A549 (cell line): ENCODE data around the gene NCAM2. TPM values are rescaled to one million over a fixed set of nuclear protein-coding genes. Genes with fewer than 3 reads are reported as not detected.
A peak's percentile ranks its signal among the peaks of the same experiment; 100 is the strongest.

Source experiments
- ATAC-seq, 2 experiments: fragments of 200-7000 bp in 1 of 2; fragments of >200 bp in 1 of 2; cut with Nextera tagmentation in 1 of 2; cut with Tn5 transposase in 1 of 2; 3 replicates each; pipeline versions ENCODE4 v1.8.0 to v1.9.1; 2018 to 2020; ENCODE audit warnings: mild to moderate bottlenecking in 1 of 2, moderate library complexity in 1 of 2
- CTCF ChIA-PET: fragments of 300-600 bp; sonication (Branson Sonifier 250); formaldehyde crosslinking; extraction: SDS; loops from one replicate; lab custom pipeline; 2021; ENCODE audit warnings: antibody characterized with exemption, inconsistent platforms; lab: Yijun Ruan, JAX
- POLR2A ChIA-PET: fragments of 350-600 bp; formaldehyde crosslinking; extraction: SDS; loops from one replicate; lab custom pipeline; 2021; ENCODE audit warnings: antibody characterized with exemption, inconsistent platforms; lab: Yijun Ruan, JAX
- DNase-seq, 2 experiments: peaks; one replicate each; pipeline versions ENCODE4 v3.0.0 to v3.0.0-alpha.2; 2011 to 2016; ENCODE audit warnings: low read depth in 1 of 2, low spot score in 1 of 2
- FAIRE-seq: peaks from 2 replicates; lab custom pipeline; 2011; peaks lifted over from hg19 to GRCh38; lab: Jason Lieb, UNC
- H3K27ac ChIP-seq, 2 experiments: fragments of >200 bp; sonication (Bioruptor Twin); formaldehyde crosslinking; 3 replicates each; pipeline ENCODE4 v1.5.1; 2016 to 2017
- H3K4me1 ChIP-seq: fragments of >200 bp; sonication (Bioruptor Twin); formaldehyde crosslinking; 3 replicates; pipeline ENCODE4 v1.6.1; 2016
- H3K4me2 ChIP-seq: fragments of >200 bp; sonication (Bioruptor Twin); formaldehyde crosslinking; 3 replicates; pipeline ENCODE4 v1.6.1; 2016
- H3K4me3 ChIP-seq: fragments of >200 bp; sonication (Bioruptor Twin); formaldehyde crosslinking; 3 replicates; pipeline ENCODE4 v1.5.1; 2016
- H3K9me3 ChIP-seq: fragments of >200 bp; sonication (Bioruptor Twin); formaldehyde crosslinking; 3 replicates; pipeline ENCODE4 v1.6.1; 2016
- CEBPB ChIP-seq, 2 experiments: fragments of >200 bp in 1 of 2; sonication (Bioruptor Twin) in 1 of 2; formaldehyde crosslinking in 1 of 2; IDR thresholded peaks; 2 replicates each; pipeline ENCODE4 v1.6.1; 2012 to 2016
- CHD4 ChIP-seq: fragments of 200-600 bp; sonication (generic); IDR thresholded peaks from 2 replicates; pipeline ENCODE4 v1.6.1; 2016; ENCODE audit warnings: antibody characterized with exemption, mild to moderate bottlenecking, borderline replicate concordance
- EHF ChIP-seq: fragments of 250-450 bp; sonication (Bioruptor Pico); IDR thresholded peaks from 2 replicates; pipeline ENCODE4 v1.5.0; 2020; ENCODE audit warnings: mild to moderate bottlenecking
- EHMT2 ChIP-seq: fragments of 200-600 bp; sonication (generic); IDR thresholded peaks from 2 replicates; pipeline ENCODE4 v1.6.1; 2016; ENCODE audit warnings: antibody characterized with exemption, low read depth, mild to moderate bottlenecking, moderate library complexity
- ELK1 ChIP-seq: fragments of 150-350 bp; IDR thresholded peaks from 2 replicates; pipeline ENCODE4 v1.6.1; 2014; ENCODE audit warnings: low read depth, mild to moderate bottlenecking, low read length
- FOSB ChIP-seq: fragments of 250-450 bp; sonication (Bioruptor Pico); IDR thresholded peaks from 2 replicates; pipeline ENCODE4 v1.5.0; 2020; ENCODE audit warnings: mild to moderate bottlenecking, moderate library complexity
- FOXS1 ChIP-seq: fragments of 250-450 bp; sonication (Bioruptor Pico); IDR thresholded peaks from 2 replicates; pipeline ENCODE4 v1.5.0; 2020; ENCODE audit warnings: mild to moderate bottlenecking, moderate library complexity
- GATA3 ChIP-seq: IDR thresholded peaks from 2 replicates; pipeline ENCODE4 v1.6.1; 2012; ENCODE audit warnings: borderline replicate concordance
- HDAC2 ChIP-seq: fragments of 200-600 bp; sonication (generic); IDR thresholded peaks from 2 replicates; pipeline ENCODE4 v1.6.1; 2016
- HMGXB4 ChIP-seq: fragments of 250-450 bp; sonication (Bioruptor Pico); IDR thresholded peaks from 2 replicates; pipeline ENCODE4 v1.5.0; 2021; ENCODE audit warnings: mild to moderate bottlenecking, moderate library complexity, borderline replicate concordance
- HOXB5 ChIP-seq: fragments of 250-450 bp; sonication (Bioruptor Pico); IDR thresholded peaks from 2 replicates; pipeline ENCODE4 v1.5.0; 2020; ENCODE audit warnings: mild to moderate bottlenecking, moderate library complexity
- MAFK ChIP-seq: fragments of 450-650 bp; IDR thresholded peaks from 2 replicates; pipeline ENCODE4 v1.6.1; 2014; ENCODE audit not compliant: partially characterized antibody
- NFE2L2 ChIP-seq: fragments of 150-350 bp; conservative IDR thresholded peaks from 2 replicates; pipeline ENCODE4 v1.6.1; 2014; ENCODE audit warnings: low read length
- NPAS2 ChIP-seq: fragments of 250-450 bp; sonication (Bioruptor Pico); IDR thresholded peaks from 2 replicates; pipeline ENCODE4 v1.8.0; 2022; ENCODE audit warnings: mild to moderate bottlenecking, moderate library complexity, borderline replicate concordance
- NR3C1 ChIP-seq: fragments of >200 bp; sonication (Bioruptor Twin); formaldehyde crosslinking; IDR thresholded peaks from 3 replicates; pipeline ENCODE4 v1.6.1; 2017
- POLR2A ChIP-seq: IDR thresholded peaks from 2 replicates; pipeline ENCODE4 v1.6.1; 2012; ENCODE audit warnings: mild to moderate bottlenecking, low read length
- POLR2AphosphoS2 ChIP-seq: conservative IDR thresholded peaks from 2 replicates; pipeline ENCODE4 v1.6.1; 2012; ENCODE audit warnings: low read length, improper control_type of control experiment, inconsistent platforms
- RNF2 ChIP-seq: fragments of 200-600 bp; sonication (generic); IDR thresholded peaks from 2 replicates; pipeline ENCODE4 v1.6.1; 2016; ENCODE audit warnings: low read depth, mild to moderate bottlenecking, antibody characterized with exemption, moderate library complexity, borderline replicate concordance
- SMC3 ChIP-seq: fragments of >200 bp; sonication (Bioruptor Twin); formaldehyde crosslinking; IDR thresholded peaks from 3 replicates; pipeline ENCODE4 v1.6.1; 2018; ENCODE audit warnings: inconsistent platforms
- ZSCAN20 ChIP-seq: fragments of 250-450 bp; sonication (Bioruptor Pico); IDR thresholded peaks from 2 replicates; pipeline ENCODE4 v1.8.0; 2022; ENCODE audit warnings: mild to moderate bottlenecking, moderate library complexity
- WGBS: methylation state at CpG from one replicate; pipeline ENCODE4 v1.1.6; 2017; ENCODE audit errors: missing lambda C conversion rate; 5-methylcytosine and 5-hydroxymethylcytosine counted together
- polyA plus RNA-seq, 4 experiments: library from polyadenylated mRNA; depleted of rRNA in 3 of 4; stranded (reverse); fragments of >200 nt; fragmentation: RNase III in 1 of 4; extraction: RNeasy Plus Mini Kit Qiagen cat#74134 plus additional on column Dnase treatment in 1 of 4; gene quantifications; 2 replicates in 3 of 4; 3 replicates in 1 of 4; pipeline ENCODE4 v1.2.3, GENCODE V29; 2011 to 2017
- TF ChIP-seq, protein P1 (sequence below): fragments of 250-450 bp; sonication (Bioruptor Pico); IDR thresholded peaks from 2 replicates; pipeline ENCODE4 v1.5.0; 2020; ENCODE audit warnings: low read depth, mild to moderate bottlenecking, moderate library complexity
- TF ChIP-seq, protein P2 (sequence below): IDR thresholded peaks from 2 replicates; pipeline ENCODE4 v1.6.1; 2012
- TF ChIP-seq, protein P3 (sequence below): fragments of >200 bp; sonication (Bioruptor Twin); formaldehyde crosslinking; IDR thresholded peaks from 3 replicates; pipeline ENCODE4 v1.5.1; 2016

The NCAM2 gene
- polyA plus RNA-seq, 2 of the 4 experiments (the other 2 are of a cell fraction): not detected

DNA sequence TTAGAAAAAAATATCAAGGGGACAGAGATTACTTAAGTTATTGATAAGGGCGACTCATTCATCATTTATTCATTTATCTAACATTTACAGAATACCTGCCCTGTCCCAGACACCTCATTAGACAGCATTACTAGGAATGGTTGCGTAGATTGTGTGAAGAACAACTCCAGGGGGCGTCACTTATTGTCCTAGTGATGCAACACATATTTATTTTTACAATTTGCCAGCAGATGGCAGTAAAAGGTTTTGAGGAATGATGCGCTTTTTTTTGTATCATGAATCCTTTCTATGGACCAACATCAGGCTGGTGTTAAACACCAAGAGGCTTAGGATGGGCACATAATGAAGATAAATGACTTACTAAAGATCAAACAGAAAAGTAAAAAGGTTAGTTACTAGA is 5.5 kb downstream of the NCAM2 start:
- Histone ChIP-seq H3K4me1 (no peaks in the 10 kb centered on the region), H3K27ac (no peak overlapping the region), H3K4me2 (no peak overlapping the region), H3K4me3 (no peak overlapping the region), H3K9me3 (no peaks in the 10 kb centered on the region)
- TF ChIP-seq NFE2L2: no peak
- no peak for TF ChIP-seq GATA3
- peak in 1 of 2 experiments; percentile 25; a peak in 1 of 4 replicates for TF ChIP-seq CEBPB (IDR thresholded peaks at IDR 0.05)
- FAIRE-seq (no peak), DNase-seq (peak in 1 of 2 experiments; percentile 16), ATAC-seq (no peak)
- POLR2A ChIA-PET: no interaction called here
- CTCF ChIA-PET: interaction anchor here (0.8 kb wide), 1 partner anchor 11 kb away, joined by 3 read pairs; no protein-coding TSS in a partner anchor
- 0% methylated on average over 4 of the region's 4 CpGs for WGBS

DNA sequence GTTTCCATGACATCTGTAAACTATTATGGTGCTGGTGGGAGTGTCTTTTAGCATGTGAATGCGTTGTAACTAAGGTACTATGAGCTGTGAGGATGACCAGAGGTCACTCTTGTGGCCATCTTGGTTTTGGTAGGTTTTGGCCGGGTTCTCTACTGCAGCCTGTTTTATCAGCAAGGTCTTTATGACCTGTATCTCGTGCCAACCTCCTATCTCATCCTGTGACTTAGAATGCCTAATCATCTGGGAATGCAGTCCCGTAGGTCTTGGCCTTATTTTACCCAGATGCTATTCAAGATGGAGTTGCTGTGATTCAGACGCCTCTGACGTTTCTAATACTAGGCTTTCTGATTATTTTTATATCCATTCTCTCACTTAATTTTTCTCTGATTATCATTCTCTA is 9.4 kb downstream of the NCAM2 start:
- Histone ChIP-seq H3K27ac (no peak overlapping the region), H3K4me2 (no peak overlapping the region), H3K4me1 (no peaks in the 10 kb centered on the region), H3K9me3 (no peaks in the 10 kb centered on the region), H3K4me3 (no peak overlapping the region)
- TF ChIP-seq RNF2 (no peak), SMC3 (no peak), POLR2AphosphoS2 (no peak), FOSB (CRISPR knock-in tag) (no peak), HOXB5 (no peak), MAFK (no peak), HMGXB4 (CRISPR knock-in tag) (no peak), NPAS2 (CRISPR knock-in tag) (no peak), EHMT2 (no peak), CHD4 (no peak)
- 0% methylated on average over 6 of the region's 6 CpGs for WGBS
- FAIRE-seq (no peak), DNase-seq (no peak), ATAC-seq (no peak)
- ChIA-PET POLR2A (no interaction called here), CTCF (no interaction called here)

GRCh38 chr21:21010228-21010627 is 12.0 kb downstream of the NCAM2 start:
- TF ChIP-seq, protein P1, sequence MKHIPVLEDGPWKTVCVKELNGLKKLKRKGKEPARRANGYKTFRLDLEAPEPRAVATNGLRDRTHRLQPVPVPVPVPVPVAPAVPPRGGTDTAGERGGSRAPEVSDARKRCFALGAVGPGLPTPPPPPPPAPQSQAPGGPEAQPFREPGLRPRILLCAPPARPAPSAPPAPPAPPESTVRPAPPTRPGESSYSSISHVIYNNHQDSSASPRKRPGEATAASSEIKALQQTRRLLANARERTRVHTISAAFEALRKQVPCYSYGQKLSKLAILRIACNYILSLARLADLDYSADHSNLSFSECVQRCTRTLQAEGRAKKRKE (CRISPR knock-in tag): no peak
- TF ChIP-seq FOXS1 (CRISPR knock-in tag) (no peak), ZSCAN20 (CRISPR knock-in tag) (no peak), ELK1 (no peak), EHF (CRISPR knock-in tag) (no peak), POLR2A (no peak), HDAC2 (no peak), SMC3 (no peak), NPAS2 (CRISPR knock-in tag) (no peak), NR3C1 (no peak)
- TF ChIP-seq, protein P2, sequence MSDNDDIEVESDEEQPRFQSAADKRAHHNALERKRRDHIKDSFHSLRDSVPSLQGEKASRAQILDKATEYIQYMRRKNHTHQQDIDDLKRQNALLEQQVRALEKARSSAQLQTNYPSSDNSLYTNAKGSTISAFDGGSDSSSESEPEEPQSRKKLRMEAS: no peak
- TF ChIP-seq, protein P3, sequence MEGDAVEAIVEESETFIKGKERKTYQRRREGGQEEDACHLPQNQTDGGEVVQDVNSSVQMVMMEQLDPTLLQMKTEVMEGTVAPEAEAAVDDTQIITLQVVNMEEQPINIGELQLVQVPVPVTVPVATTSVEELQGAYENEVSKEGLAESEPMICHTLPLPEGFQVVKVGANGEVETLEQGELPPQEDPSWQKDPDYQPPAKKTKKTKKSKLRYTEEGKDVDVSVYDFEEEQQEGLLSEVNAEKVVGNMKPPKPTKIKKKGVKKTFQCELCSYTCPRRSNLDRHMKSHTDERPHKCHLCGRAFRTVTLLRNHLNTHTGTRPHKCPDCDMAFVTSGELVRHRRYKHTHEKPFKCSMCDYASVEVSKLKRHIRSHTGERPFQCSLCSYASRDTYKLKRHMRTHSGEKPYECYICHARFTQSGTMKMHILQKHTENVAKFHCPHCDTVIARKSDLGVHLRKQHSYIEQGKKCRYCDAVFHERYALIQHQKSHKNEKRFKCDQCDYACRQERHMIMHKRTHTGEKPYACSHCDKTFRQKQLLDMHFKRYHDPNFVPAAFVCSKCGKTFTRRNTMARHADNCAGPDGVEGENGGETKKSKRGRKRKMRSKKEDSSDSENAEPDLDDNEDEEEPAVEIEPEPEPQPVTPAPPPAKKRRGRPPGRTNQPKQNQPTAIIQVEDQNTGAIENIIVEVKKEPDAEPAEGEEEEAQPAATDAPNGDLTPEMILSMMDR: no peak
- no peaks in the 10 kb centered on the region for H3K9me3 ChIP-seq
- WGBS: 3% methylated on average over 3 of the region's 3 CpGs
- no peaks in the 10 kb centered on the region for H3K4me1 ChIP-seq
- DNase-seq (no peak), FAIRE-seq (no peak), ATAC-seq (no peak)
- no peak overlapping the region for H3K4me3 ChIP-seq
- H3K4me2 ChIP-seq: no peak overlapping the region
- ChIA-PET POLR2A (no interaction called here), CTCF (no interaction called here)
- no peak overlapping the region for H3K27ac ChIP-seq
